Endodermal cell (in vitro differentiated cells): ENCODE results near the gene ACVR1C. TPM values are rescaled to one million over a fixed set of nuclear protein-coding genes. Genes with fewer than 3 reads are reported as not detected.
A peak's percentile ranks its signal among the peaks of the same experiment; 100 is the strongest.

Experiments
- DNase-seq: peaks from one replicate; pipeline ENCODE4 v3.0.0-alpha.2; 2017
- H3K27ac ChIP-seq: 2 replicates; pipeline ENCODE4 v1.5.1; 2013; ENCODE audit warnings: mild to moderate bottlenecking, low read depth, low read length, moderate library complexity
- H3K27me3 ChIP-seq: 2 replicates; pipeline ENCODE4 v1.6.1; 2013; ENCODE audit warnings: mild to moderate bottlenecking, low read length, moderate library complexity; ENCODE audit not compliant: insufficient read depth, control insufficient read depth, poor library complexity, severe bottlenecking
- H3K36me3 ChIP-seq: 2 replicates; pipeline ENCODE4 v1.7.0; 2013; ENCODE audit warnings: mild to moderate bottlenecking, low read length, moderate library complexity; ENCODE audit not compliant: control insufficient read depth, insufficient read depth
- H3K4me1 ChIP-seq: one replicate; pipeline ENCODE4 v1.7.0; 2013; ENCODE audit warnings: low read length; ENCODE audit not compliant: control insufficient read depth, insufficient read depth
- H3K4me3 ChIP-seq: 2 replicates; pipeline ENCODE4 v1.5.1; 2013; ENCODE audit warnings: mild to moderate bottlenecking, low read length, moderate library complexity
- H3K9ac ChIP-seq: 2 replicates; pipeline ENCODE4 v1.6.1; 2013; ENCODE audit warnings: mild to moderate bottlenecking, low read length, moderate library complexity; ENCODE audit not compliant: poor library complexity, severe bottlenecking; ENCODE audit errors: extremely low read depth
- H3K9me3 ChIP-seq: 2 replicates; pipeline ENCODE4 v1.6.1; 2013; ENCODE audit warnings: mild to moderate bottlenecking, low read length, moderate library complexity; ENCODE audit not compliant: control insufficient read depth
- H3K27ac Mint-ChIP-seq: 2 replicates; pipeline ENCODE4 v1.8.0; 2020; ENCODE audit warnings: mixed read lengths
- H3K27me3 Mint-ChIP-seq: 2 replicates; pipeline ENCODE4 v1.8.0; 2021; ENCODE audit warnings: mild to moderate bottlenecking, mixed read lengths; ENCODE audit not compliant: insufficient read depth
- H3K36me3 Mint-ChIP-seq: 2 replicates; pipeline ENCODE4 v1.8.0; 2020; ENCODE audit warnings: low read depth, mixed read lengths
- H3K4me1 Mint-ChIP-seq: 2 replicates; pipeline ENCODE4 v1.8.0; 2020; ENCODE audit warnings: mixed read lengths
- H3K4me3 Mint-ChIP-seq: 2 replicates; pipeline ENCODE4 v1.8.0; 2020; ENCODE audit warnings: mild to moderate bottlenecking, moderate library complexity, mixed read lengths
- H3K9me3 Mint-ChIP-seq: 2 replicates; pipeline ENCODE4 v1.8.0; 2020; ENCODE audit warnings: mild to moderate bottlenecking, mixed read lengths
- CTCF ChIP-seq: fragments of 200-600 bp; sonication (generic); conservative IDR thresholded peaks from 2 replicates; pipeline ENCODE4 v1.5.0; 2021; ENCODE audit warnings: antibody characterized with exemption, mild to moderate bottlenecking
- WGBS, 2 experiments: methylation state at CpG; one replicate each; pipeline versions ENCODE4 v1.1.5 to v1.1.7; 2013; ENCODE audit warnings: missing lambda C conversion rate in 2 of 2, mixed read lengths in 1 of 2; ENCODE audit not compliant: insufficient coverage in 1 of 2, insufficient read length in 1 of 2; 5-methylcytosine and 5-hydroxymethylcytosine counted together
- total RNA-seq, 2 donors: library from RNA; stranded (reverse); fragmentation: NEBNext Ultra II Directional in 1 of 2; extraction: Animal tissue kit (Norgen Biotek cat#: 25700) in 1 of 2; gene quantifications; 2 replicates in 1 of 2; 3 replicates in 1 of 2; pipeline ENCODE4 v1.2.1, GENCODE V29; 2021

The ACVR1C gene
- total RNA-seq, 2 donors from 2014 or later: 0.59 to 0.69 TPM

- no peak overlapping the region for H3K4me3 Mint-ChIP-seq
Measured at GRCh38 chr2:157498483-157498882, 130.2 kb downstream of the ACVR1C start.

DNA sequence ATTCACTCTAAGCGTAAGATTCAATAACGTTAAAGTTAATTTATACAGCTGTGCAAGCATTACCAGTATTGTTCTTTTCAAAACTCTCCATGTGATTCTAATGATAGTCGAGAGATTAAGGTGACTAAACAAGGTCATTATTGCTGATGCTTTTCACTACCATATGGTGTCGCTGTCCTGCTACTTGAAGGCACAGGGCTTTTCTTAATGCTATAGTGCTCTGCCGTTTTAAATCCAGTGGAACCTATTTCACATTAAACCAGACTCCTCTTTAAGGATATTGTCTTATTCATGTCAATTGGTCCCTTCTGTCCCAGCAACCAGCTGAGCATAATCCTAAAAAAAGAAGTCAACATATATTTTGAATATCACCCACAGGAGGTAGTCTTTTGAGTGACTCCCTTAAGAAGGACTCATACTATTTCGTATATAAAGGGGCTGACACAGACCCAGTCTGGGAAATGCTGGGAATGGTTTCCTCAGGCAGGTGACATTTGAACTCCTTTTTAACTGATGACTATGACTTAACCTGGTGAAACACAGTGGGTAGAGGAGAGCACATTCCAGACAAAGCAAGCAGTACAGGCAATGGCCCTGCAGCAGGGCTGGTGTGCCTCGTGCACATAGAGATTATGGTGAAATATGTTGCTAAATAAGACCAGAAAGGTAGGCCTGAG lies 130.9 kb downstream of the ACVR1C start:
- DNase-seq: peak; percentile 45
- Histone ChIP-seq H3K9me3 (no peaks in the 10 kb centered on the region), H3K27me3 (no peaks in the 10 kb centered on the region), H3K27ac (no peak overlapping the region), H3K36me3 (no peaks in the 10 kb centered on the region), H3K4me3 (no peak overlapping the region), H3K4me1 (no peaks in the 10 kb centered on the region), H3K9ac (no peak overlapping the region)
- peak; percentile 91 for TF ChIP-seq CTCF
- Mint-ChIP-seq H3K36me3 (no peaks in the 10 kb centered on the region), H3K4me1 (no peaks in the 10 kb centered on the region), H3K27me3 (no peaks in the 10 kb centered on the region), H3K9me3 (no peaks in the 10 kb centered on the region), H3K27ac (peak overlapping the region; percentile 48), H3K4me3 (no peak overlapping the region)
- 35 to 48% methylated on average over 5 to 7 of the region's 7 CpGs for WGBS, 2 experiments

More at GRCh38 chr2:157498483-157498882, 130.2 kb downstream of the ACVR1C start:
- 80 to 89% methylated on average over 2 to 3 of the region's 3 CpGs for WGBS, 2 experiments
- TF ChIP-seq CTCF: no peak
- no peak overlapping the region for H3K27ac Mint-ChIP-seq
- no peak overlapping the region for H3K4me3 ChIP-seq
- no peaks in the 10 kb centered on the region for H3K9me3 ChIP-seq
- no peaks in the 10 kb centered on the region for H3K4me1 Mint-ChIP-seq
- no peaks in the 10 kb centered on the region for H3K9me3 Mint-ChIP-seq
- H3K36me3 Mint-ChIP-seq: no peaks in the 10 kb centered on the region
- DNase-seq: no peak
- H3K27me3 Mint-ChIP-seq: no peaks in the 10 kb centered on the region
- H3K9ac ChIP-seq: no peak overlapping the region
- H3K27ac ChIP-seq: no peak overlapping the region
- H3K27me3 ChIP-seq: no peaks in the 10 kb centered on the region
- H3K36me3 ChIP-seq: no peaks in the 10 kb centered on the region
- H3K4me1 ChIP-seq: no peaks in the 10 kb centered on the region

- peak; percentile 90 for DNase-seq
- Mint-ChIP-seq H3K4me3 (no peak overlapping the region), H3K4me1 (peaks cover 5% of the 10 kb centered on the region), H3K27me3 (peaks cover 3% of the 10 kb centered on the region), H3K9me3 (no peaks in the 10 kb centered on the region), H3K36me3 (no peaks in the 10 kb centered on the region), H3K27ac (no peak overlapping the region)
- no peaks in the 10 kb centered on the region for H3K27me3 ChIP-seq
- H3K4me3 ChIP-seq: no peak overlapping the region
- peak; percentile 92 for TF ChIP-seq CTCF
- H3K36me3 ChIP-seq: no peaks in the 10 kb centered on the region
- 16 to 33% methylated on average over 2 to 5 of the region's 5 CpGs for WGBS, 2 experiments
- H3K9me3 ChIP-seq: no peaks in the 10 kb centered on the region
- no peak overlapping the region for H3K27ac ChIP-seq
- no peak overlapping the region for H3K9ac ChIP-seq
- no peaks in the 10 kb centered on the region for H3K4me1 ChIP-seq
Measured at GRCh38 chr2:157492189-157492773, 136.4 kb downstream of the ACVR1C start.
